ENCODE data around the gene NRG2.

Gene NRG2

DNA sequence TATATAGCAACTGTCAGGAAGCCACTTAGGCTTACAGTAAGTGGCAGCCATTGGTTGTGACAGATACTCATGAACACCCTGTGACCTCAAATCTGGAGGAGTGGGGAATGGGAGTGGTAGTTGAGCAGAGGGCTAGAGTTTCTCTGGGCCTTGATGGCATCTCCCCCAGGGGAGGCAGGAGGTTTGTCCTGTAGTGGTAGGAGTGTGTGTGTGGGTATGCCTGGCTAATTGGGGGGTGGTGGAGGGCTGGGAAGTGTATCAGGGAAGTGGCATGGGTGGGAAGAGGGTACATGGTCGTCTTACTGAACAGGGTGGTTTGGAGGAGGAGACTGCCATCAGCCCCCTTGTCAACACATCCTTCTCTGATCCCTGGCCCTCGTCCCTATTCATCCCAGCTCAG lies 176.0 kb downstream of the NRG2 start:
- Histone ChIP-seq H3K27me3 (ENCODE audit: insufficient read depth, poor library complexity, severe bottlenecking) (no peaks in the 10 kb centered on the region), H3K27ac (replicated peaks) (no peak overlapping the region), H3K4me3 (replicated peaks; ENCODE audit: insufficient read depth, low read length) (no peak overlapping the region)
- TF ChIP-seq, protein P1, sequence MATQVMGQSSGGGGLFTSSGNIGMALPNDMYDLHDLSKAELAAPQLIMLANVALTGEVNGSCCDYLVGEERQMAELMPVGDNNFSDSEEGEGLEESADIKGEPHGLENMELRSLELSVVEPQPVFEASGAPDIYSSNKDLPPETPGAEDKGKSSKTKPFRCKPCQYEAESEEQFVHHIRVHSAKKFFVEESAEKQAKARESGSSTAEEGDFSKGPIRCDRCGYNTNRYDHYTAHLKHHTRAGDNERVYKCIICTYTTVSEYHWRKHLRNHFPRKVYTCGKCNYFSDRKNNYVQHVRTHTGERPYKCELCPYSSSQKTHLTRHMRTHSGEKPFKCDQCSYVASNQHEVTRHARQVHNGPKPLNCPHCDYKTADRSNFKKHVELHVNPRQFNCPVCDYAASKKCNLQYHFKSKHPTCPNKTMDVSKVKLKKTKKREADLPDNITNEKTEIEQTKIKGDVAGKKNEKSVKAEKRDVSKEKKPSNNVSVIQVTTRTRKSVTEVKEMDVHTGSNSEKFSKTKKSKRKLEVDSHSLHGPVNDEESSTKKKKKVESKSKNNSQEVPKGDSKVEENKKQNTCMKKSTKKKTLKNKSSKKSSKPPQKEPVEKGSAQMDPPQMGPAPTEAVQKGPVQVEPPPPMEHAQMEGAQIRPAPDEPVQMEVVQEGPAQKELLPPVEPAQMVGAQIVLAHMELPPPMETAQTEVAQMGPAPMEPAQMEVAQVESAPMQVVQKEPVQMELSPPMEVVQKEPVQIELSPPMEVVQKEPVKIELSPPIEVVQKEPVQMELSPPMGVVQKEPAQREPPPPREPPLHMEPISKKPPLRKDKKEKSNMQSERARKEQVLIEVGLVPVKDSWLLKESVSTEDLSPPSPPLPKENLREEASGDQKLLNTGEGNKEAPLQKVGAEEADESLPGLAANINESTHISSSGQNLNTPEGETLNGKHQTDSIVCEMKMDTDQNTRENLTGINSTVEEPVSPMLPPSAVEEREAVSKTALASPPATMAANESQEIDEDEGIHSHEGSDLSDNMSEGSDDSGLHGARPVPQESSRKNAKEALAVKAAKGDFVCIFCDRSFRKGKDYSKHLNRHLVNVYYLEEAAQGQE (IDR thresholded peaks at IDR 0.05; ENCODE audit: insufficient replicate concordance, low read depth) = no peak
- TF ChIP-seq SPI1 (IDR thresholded peaks at IDR 0.05; ENCODE audit: borderline replicate concordance, low read depth) (no peak), POLR2AphosphoS5 (IDR thresholded peaks at IDR 0.05; ENCODE audit: low read depth) (no peak), GABPA (IDR thresholded peaks at IDR 0.05; ENCODE audit: low read depth) (no peak)
- TF ChIP-seq, protein P2, sequence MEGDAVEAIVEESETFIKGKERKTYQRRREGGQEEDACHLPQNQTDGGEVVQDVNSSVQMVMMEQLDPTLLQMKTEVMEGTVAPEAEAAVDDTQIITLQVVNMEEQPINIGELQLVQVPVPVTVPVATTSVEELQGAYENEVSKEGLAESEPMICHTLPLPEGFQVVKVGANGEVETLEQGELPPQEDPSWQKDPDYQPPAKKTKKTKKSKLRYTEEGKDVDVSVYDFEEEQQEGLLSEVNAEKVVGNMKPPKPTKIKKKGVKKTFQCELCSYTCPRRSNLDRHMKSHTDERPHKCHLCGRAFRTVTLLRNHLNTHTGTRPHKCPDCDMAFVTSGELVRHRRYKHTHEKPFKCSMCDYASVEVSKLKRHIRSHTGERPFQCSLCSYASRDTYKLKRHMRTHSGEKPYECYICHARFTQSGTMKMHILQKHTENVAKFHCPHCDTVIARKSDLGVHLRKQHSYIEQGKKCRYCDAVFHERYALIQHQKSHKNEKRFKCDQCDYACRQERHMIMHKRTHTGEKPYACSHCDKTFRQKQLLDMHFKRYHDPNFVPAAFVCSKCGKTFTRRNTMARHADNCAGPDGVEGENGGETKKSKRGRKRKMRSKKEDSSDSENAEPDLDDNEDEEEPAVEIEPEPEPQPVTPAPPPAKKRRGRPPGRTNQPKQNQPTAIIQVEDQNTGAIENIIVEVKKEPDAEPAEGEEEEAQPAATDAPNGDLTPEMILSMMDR (IDR thresholded peaks at IDR 0.05; ENCODE audit: insufficient read depth, low read length) = no peak
- DNase-seq (ENCODE audit: low read depth in 1 of 2, low spot score in 1 of 2) = no peak

DNA sequence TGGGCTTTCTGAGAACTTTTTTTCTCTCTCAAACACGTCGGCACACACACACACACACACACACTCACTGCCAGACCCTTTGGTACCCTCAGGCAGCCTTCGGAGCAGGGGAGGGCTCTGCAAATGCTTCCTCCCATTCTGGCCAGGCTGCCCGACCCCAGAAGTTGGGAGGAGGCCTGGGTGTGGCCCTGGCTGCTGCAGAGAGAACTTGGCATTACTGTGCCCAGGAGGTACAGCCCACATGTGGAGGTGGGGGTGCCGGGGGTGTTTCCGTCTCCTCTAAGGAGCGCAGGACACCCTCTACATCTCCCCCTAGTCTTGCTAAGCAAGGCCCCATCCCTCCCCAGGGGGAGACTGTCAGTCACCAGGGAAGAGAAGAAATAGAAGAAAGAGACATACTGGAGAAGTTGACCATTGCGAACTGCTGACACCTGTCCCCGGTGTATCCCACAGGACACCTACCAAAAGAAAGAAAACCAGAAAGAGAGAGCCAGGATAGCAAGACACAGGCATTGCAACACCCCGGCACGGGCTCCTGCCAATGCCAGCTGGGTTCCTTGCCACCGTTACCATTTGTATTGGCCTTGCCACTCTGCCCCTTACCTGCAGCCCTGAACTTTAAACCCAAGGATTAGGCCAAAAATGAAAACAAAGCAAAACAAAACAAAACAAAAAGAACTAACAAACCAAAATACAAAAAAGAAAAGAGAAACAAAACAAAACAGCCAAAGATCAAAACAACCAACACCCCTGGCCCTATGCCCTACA lies 178.2 kb downstream of the NRG2 start:
- TF ChIP-seq, protein P1 (IDR thresholded peaks at IDR 0.05; ENCODE audit: insufficient replicate concordance, low read depth) = no peak
- H3K27ac ChIP-seq (replicated peaks) = no peak overlapping the region
- no peaks in the 10 kb centered on the region for H3K27me3 ChIP-seq (ENCODE audit: insufficient read depth, poor library complexity, severe bottlenecking)
- no peak overlapping the region for H3K4me3 ChIP-seq (replicated peaks; ENCODE audit: insufficient read depth, low read length)
- no peak for DNase-seq (ENCODE audit: low read depth in 1 of 2, low spot score in 1 of 2)

DNA sequence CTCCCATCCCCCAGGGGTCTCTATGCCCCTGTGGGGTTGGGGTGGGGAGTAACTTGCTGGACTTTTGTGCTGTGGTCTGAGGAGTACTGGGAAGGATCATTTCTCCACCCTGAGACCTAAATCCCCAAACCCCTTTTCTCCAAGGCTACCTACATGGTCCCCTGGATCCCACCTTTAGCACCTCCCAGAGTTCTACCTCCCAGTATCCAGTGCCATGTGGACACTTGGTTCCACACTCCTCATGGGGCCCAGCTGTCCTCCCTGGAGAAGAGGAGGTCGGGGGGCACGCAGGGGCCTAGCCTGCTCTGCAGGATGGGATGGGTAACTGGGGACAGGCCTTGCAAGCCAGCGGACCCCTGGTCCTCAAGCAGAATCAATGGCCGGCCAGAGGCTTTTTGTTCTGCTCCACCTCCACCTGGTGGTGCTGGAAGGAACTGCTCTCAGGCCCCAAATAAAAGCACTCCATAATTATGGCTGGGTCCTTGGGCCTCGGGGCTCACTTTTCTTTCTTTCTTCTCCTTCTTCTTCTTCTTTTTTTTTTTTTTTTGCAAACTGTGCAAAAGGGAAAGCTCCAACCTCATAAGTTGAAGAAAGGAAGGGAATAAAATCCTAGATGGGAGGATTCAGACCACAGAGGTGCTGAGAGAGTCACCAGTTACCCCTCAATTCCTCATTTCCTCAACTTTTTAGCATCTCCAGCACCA lies 179.1 kb downstream of the NRG2 start:
- Histone ChIP-seq H3K4me3 (replicated peaks; ENCODE audit: insufficient read depth, low read length) (no peak overlapping the region), H3K27me3 (ENCODE audit: insufficient read depth, poor library complexity, severe bottlenecking) (no peaks in the 10 kb centered on the region), H3K27ac (replicated peaks) (no peak overlapping the region)
- DNase-seq (ENCODE audit: low read depth in 1 of 2, low spot score in 1 of 2) = peak in 1 of 2 experiments; percentile 8
- TF ChIP-seq POLR2AphosphoS5 (IDR thresholded peaks at IDR 0.05; ENCODE audit: low read depth) (no peak), SPI1 (IDR thresholded peaks at IDR 0.05; ENCODE audit: borderline replicate concordance, low read depth) (no peak), GABPA (IDR thresholded peaks at IDR 0.05; ENCODE audit: low read depth) (no peak)
- TF ChIP-seq, protein P1 (IDR thresholded peaks at IDR 0.05; ENCODE audit: insufficient replicate concordance, low read depth) = no peak
- TF ChIP-seq, protein P2 (IDR thresholded peaks at IDR 0.05; ENCODE audit: insufficient read depth, low read length) = no peak

All from HL-60 (cell line).